Measurements from ENCODE around the gene SHANK1. TPM values are rescaled to one million over a fixed set of nuclear protein-coding genes. Genes with fewer than 3 reads are reported as not detected.

The SHANK1 gene
- total and polyA plus RNA-seq, 4 donors: 0.06 to 0.28 (median 0.17) TPM; not detected in 1

DNA sequence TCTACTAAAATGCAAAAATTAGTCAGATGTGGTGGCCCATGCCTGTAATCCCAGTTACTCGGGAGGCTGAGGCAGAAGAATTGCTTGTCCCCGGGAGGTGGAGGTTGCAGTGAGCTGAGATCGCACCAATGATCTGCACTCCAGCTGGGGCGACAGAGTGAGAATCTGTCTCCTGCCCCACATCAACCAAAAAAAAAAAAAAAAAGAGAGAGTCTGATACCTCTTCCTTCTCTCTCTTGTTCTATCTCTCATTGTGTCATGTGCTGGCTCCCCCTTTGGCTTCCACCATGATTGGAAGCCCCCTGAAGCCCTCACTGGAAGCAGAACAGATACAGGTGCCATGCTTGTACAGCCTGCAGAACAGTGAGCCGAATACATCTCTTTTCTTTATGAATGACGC, 23.9 kb upstream of the SHANK1 start:
- no peaks in the 10 kb centered on the region for H3K36me3 ChIP-seq (ENCODE audit: control insufficient read depth in 4 of 4, insufficient read depth in 3 of 4, low read depth in 1 of 4, low read length in 3 of 4)
- H3K9me3 ChIP-seq (ENCODE audit: control insufficient read depth in 4 of 4, low read length in 3 of 4): no peaks in the 10 kb centered on the region
- TF ChIP-seq TAF1 (conservative IDR thresholded peaks at IDR 0.05) (no peak), RAD21 (IDR thresholded peaks at IDR 0.05) (no peak), JUND (IDR thresholded peaks at IDR 0.05) (no peak), HNF4A (conservative IDR thresholded peaks at IDR 0.05) (no peak), HNF4G (IDR thresholded peaks at IDR 0.05) (no peak), GABPA (IDR thresholded peaks at IDR 0.05 in 1 of 2, conservative IDR thresholded peaks at IDR 0.05 in 1 of 2) (no peak)
- TF ChIP-seq, protein P1, sequence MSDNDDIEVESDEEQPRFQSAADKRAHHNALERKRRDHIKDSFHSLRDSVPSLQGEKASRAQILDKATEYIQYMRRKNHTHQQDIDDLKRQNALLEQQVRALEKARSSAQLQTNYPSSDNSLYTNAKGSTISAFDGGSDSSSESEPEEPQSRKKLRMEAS (IDR thresholded peaks at IDR 0.05): no peak
- TF ChIP-seq, protein P2, sequence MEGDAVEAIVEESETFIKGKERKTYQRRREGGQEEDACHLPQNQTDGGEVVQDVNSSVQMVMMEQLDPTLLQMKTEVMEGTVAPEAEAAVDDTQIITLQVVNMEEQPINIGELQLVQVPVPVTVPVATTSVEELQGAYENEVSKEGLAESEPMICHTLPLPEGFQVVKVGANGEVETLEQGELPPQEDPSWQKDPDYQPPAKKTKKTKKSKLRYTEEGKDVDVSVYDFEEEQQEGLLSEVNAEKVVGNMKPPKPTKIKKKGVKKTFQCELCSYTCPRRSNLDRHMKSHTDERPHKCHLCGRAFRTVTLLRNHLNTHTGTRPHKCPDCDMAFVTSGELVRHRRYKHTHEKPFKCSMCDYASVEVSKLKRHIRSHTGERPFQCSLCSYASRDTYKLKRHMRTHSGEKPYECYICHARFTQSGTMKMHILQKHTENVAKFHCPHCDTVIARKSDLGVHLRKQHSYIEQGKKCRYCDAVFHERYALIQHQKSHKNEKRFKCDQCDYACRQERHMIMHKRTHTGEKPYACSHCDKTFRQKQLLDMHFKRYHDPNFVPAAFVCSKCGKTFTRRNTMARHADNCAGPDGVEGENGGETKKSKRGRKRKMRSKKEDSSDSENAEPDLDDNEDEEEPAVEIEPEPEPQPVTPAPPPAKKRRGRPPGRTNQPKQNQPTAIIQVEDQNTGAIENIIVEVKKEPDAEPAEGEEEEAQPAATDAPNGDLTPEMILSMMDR (IDR thresholded peaks at IDR 0.05; ENCODE audit: low read depth, low read length, missing input control): no peak
- H3K4me3 ChIP-seq (ENCODE audit: low read depth in 1 of 3, low read length in 3 of 3): no peak overlapping the region
- H3K9ac ChIP-seq (ENCODE audit: low read depth in 1 of 2, low read length in 2 of 2): no peak overlapping the region
- WGBS: 77% methylated on average over 6 of the region's 6 CpGs
- no peaks in the 10 kb centered on the region for H3K4me1 ChIP-seq (ENCODE audit: control insufficient read depth in 4 of 4, insufficient read depth in 4 of 4, low read length in 3 of 4)
- peaks cover 0 to 4% (median 2%) of the 10 kb centered on the region in 4 donors for H3K27me3 ChIP-seq (ENCODE audit: control insufficient read depth in 4 of 4, insufficient read depth in 4 of 4, low read length in 3 of 4)
- DNase-seq (ENCODE audit: low spot score): no peak
- no peak overlapping the region for H3K27ac ChIP-seq (ENCODE audit: low read depth in 1 of 2, low read length in 2 of 2)

- Histone ChIP-seq H3K27ac (ENCODE audit: low read depth in 1 of 2, low read length in 2 of 2) (no peak overlapping the region), H3K36me3 (ENCODE audit: control insufficient read depth in 4 of 4, insufficient read depth in 3 of 4, low read depth in 1 of 4, low read length in 3 of 4) (no peaks in the 10 kb centered on the region), H3K27me3 (ENCODE audit: control insufficient read depth in 4 of 4, insufficient read depth in 4 of 4, low read length in 3 of 4) (peaks cover 0 to 5% (median 5%) of the 10 kb centered on the region in 4 donors), H3K9me3 (ENCODE audit: control insufficient read depth in 4 of 4, low read length in 3 of 4) (no peaks in the 10 kb centered on the region), H3K9ac (ENCODE audit: low read depth in 1 of 2, low read length in 2 of 2) (no peak overlapping the region), H3K4me3 (ENCODE audit: low read depth in 1 of 3, low read length in 3 of 3) (no peak overlapping the region), H3K4me1 (ENCODE audit: control insufficient read depth in 4 of 4, insufficient read depth in 4 of 4, low read length in 3 of 4) (no peaks in the 10 kb centered on the region)
- 55% methylated on average over 18 of the region's 18 CpGs for WGBS
- TF ChIP-seq, protein P2 (IDR thresholded peaks at IDR 0.05; ENCODE audit: low read depth, low read length, missing input control): no peak
- TF ChIP-seq JUND (IDR thresholded peaks at IDR 0.05) (no peak), ZBTB33 (IDR thresholded peaks at IDR 0.05) (no peak), YY1 (IDR thresholded peaks at IDR 0.05) (no peak), NR2F2 (IDR thresholded peaks at IDR 0.05) (no peak), RXRA (IDR thresholded peaks at IDR 0.05) (no peak), TAF1 (conservative IDR thresholded peaks at IDR 0.05) (no peak), EGR1 (IDR thresholded peaks at IDR 0.05; ENCODE audit: low read depth in 2 of 2) (no peak)
- DNase-seq (ENCODE audit: low spot score): no peak
Observed at GRCh38 chr19:50741179-50741933, 21.8 kb upstream of the SHANK1 start.

All from liver (tissue), 9 donors.